Activated CD4-positive, alpha-beta T cell treated with anti-CD3 and anti-CD28 coated beads, Interleukin-2, amount 50 U/mL, for 48 hours (primary cell): Measurements from ENCODE around the gene DYTN.

Experiments
- DNase-seq, 2 experiments: peaks; one replicate each; pipeline ENCODE4 v3.0.0-alpha.2; 2020

The DYTN gene

DNA sequence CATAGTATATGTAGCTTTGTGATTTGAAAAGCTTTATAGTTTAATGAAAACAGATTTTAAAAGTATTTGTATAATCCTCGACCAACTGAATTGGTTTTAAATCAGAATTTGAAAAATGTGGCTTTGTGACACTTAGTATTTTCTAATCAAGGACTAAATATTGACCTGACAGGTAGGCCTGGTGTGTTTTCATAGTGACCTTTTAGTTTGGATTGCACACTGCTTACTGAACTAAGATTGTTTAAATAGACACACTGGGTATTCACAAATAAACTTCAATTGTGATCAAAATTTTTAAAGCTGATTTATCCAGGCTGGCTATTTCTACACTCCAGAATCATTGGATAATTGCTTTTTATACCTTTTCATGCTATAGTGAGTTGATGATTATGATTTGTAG lies 107.7 kb downstream of the DYTN start:
- no peak for DNase-seq

DNA sequence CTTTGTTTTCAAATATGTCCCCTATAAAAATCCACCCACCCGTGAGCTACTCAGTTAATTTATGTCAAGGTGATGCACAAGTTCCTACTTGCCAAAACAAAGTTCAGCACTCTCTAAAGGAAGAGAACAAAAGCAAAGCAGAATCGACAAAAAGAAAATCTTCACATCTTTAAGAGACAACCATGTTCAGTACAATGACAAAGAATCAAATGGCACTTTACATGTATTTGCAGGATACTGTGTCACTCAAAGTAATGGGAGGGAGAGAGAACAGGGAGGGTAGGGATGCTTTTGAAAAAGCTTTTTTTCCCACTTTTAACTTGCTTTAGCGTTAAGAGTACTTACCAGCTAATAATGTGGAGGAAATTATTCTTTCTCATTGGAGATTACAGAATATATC lies 115.0 kb downstream of the DYTN start:
- DNase-seq: no peak
